Central memory CD4-positive, alpha-beta T cell (primary cell): ENCODE measurements around the gene PRSS57.

Experiments used
- DNase-seq: peaks from one replicate; pipeline ENCODE4 v3.0.0; 2022

Gene PRSS57

GRCh38 chr19:648904-649801, 46.1 kb downstream of the PRSS57 start:
- DNase-seq = no peak

GRCh38 chr19:648305-648704, 46.9 kb downstream of the PRSS57 start:
- no peak for DNase-seq

GRCh38 chr19:647566-648284, 47.5 kb downstream of the PRSS57 start:
- DNase-seq = no peak

GRCh38 chr19:646779-647565, 48.3 kb downstream of the PRSS57 start:
- DNase-seq = no peak

GRCh38 chr19:645912-646778, 49.1 kb downstream of the PRSS57 start:
- DNase-seq = no peak

- DNase-seq = no peak
Observed at GRCh38 chr19:644789-645188, 50.5 kb downstream of the PRSS57 start.

GRCh38 chr19:644363-644762, 50.9 kb downstream of the PRSS57 start:
- DNase-seq = no peak

- DNase-seq = no peak
Observed at GRCh38 chr19:643736-644135, 51.5 kb downstream of the PRSS57 start.

- no peak for DNase-seq
Observed at GRCh38 chr19:642767-643727, 52.2 kb downstream of the PRSS57 start.

GRCh38 chr19:641702-642101, 53.5 kb downstream of the PRSS57 start:
- DNase-seq = no peak

- no peak for DNase-seq
Observed at GRCh38 chr19:640606-641189, 54.6 kb downstream of the PRSS57 start.

GRCh38 chr19:640161-640558, 55.1 kb downstream of the PRSS57 start:
- no peak for DNase-seq

- peak; percentile 90 for DNase-seq
Observed at GRCh38 chr19:639253-640160, 55.7 kb downstream of the PRSS57 start, which contains the start of gene FGF22. FGF22 (plus strand) TSS chr19:639879; CDS start chr19:639926, 47 bp downstream.

GRCh38 chr19:638906-639252, 56.4 kb downstream of the PRSS57 start:
- no peak for DNase-seq
